H9 (cell line): ENCODE measurements around the gene ZNF652. TPM values are rescaled to one million over a fixed set of nuclear protein-coding genes. Genes with fewer than 3 reads are reported as not detected.

ENCODE experiments used
- DNase-seq: peaks from one replicate; pipeline ENCODE4 v3.0.0-alpha.2; 2017
- H2AFZ ChIP-seq: one replicate; pipeline ENCODE4 v1.6.1; 2013; ENCODE audit warnings: mild to moderate bottlenecking, low read length, control low read depth, moderate library complexity
- H2AK5ac ChIP-seq: 2 replicates; pipeline ENCODE4 v1.6.1; 2013; ENCODE audit warnings: low read length, control low read depth, mixed read lengths; ENCODE audit not compliant: insufficient read length
- H2BK120ac ChIP-seq: one replicate; pipeline ENCODE4 v1.6.1; 2013; ENCODE audit warnings: low read depth, mild to moderate bottlenecking, low read length, control low read depth, inconsistent platforms; ENCODE audit not compliant: poor library complexity, severe bottlenecking
- H2BK12ac ChIP-seq: 2 replicates; pipeline ENCODE4 v1.6.1; 2013; ENCODE audit warnings: low read length, control low read depth, mixed read lengths, low read depth; ENCODE audit not compliant: insufficient read length
- H2BK15ac ChIP-seq: 2 replicates; pipeline ENCODE4 v1.6.1; 2013; ENCODE audit warnings: low read depth, low read length, control low read depth
- H2BK20ac ChIP-seq: one replicate; pipeline ENCODE4 v1.6.1; 2013; ENCODE audit warnings: low read depth, mild to moderate bottlenecking, low read length, control low read depth, inconsistent platforms; ENCODE audit not compliant: poor library complexity, severe bottlenecking
- H2BK5ac ChIP-seq: 2 replicates; pipeline ENCODE4 v1.6.1; 2013; ENCODE audit warnings: low read length, control low read depth, mixed read lengths; ENCODE audit not compliant: insufficient read length
- H3K14ac ChIP-seq: 2 replicates; pipeline ENCODE4 v1.6.1; 2013; ENCODE audit warnings: low read length, control low read depth; ENCODE audit not compliant: insufficient read depth
- H3K18ac ChIP-seq: 2 replicates; pipeline ENCODE4 v1.6.1; 2013; ENCODE audit warnings: low read depth, mild to moderate bottlenecking, mixed read lengths, low read length, control low read depth; ENCODE audit not compliant: insufficient read length
- H3K23ac ChIP-seq: 2 replicates; pipeline ENCODE4 v1.6.1; 2013; ENCODE audit warnings: low read length, control low read depth, mixed read lengths, low read depth; ENCODE audit not compliant: insufficient read length
- H3K23me2 ChIP-seq: 2 replicates; pipeline ENCODE4 v1.6.1; 2013; ENCODE audit warnings: low read depth, mild to moderate bottlenecking, mixed read lengths, low read length, control low read depth; ENCODE audit not compliant: insufficient read length, poor library complexity, severe bottlenecking
- H3K27ac ChIP-seq: 2 replicates; pipeline ENCODE4 v1.5.1; 2013; ENCODE audit warnings: low read length, control low read depth, mixed read lengths, low read depth; ENCODE audit not compliant: insufficient read length
- H3K27me3 ChIP-seq: 2 replicates; pipeline ENCODE4 v1.6.1; 2013; ENCODE audit warnings: low read length, control low read depth, inconsistent platforms; ENCODE audit not compliant: insufficient read depth
- H3K4ac ChIP-seq: 2 replicates; pipeline ENCODE4 v1.6.1; 2013; ENCODE audit warnings: low read depth, mild to moderate bottlenecking, control low read depth, inconsistent platforms, low read length, moderate library complexity
- H3K4me1 ChIP-seq: 2 replicates; pipeline ENCODE4 v1.6.1; 2013; ENCODE audit warnings: low read length, control low read depth, inconsistent platforms; ENCODE audit not compliant: insufficient read depth
- H3K4me2 ChIP-seq: 2 replicates; pipeline ENCODE4 v1.6.1; 2013; ENCODE audit warnings: low read length, control low read depth, mixed read lengths; ENCODE audit not compliant: insufficient read length, insufficient read depth
- H3K56ac ChIP-seq: 2 replicates; pipeline ENCODE4 v1.6.1; 2013; ENCODE audit warnings: low read depth, mild to moderate bottlenecking, mixed read lengths, low read length, control low read depth; ENCODE audit not compliant: insufficient read length
- H3K79me1 ChIP-seq: 2 replicates; pipeline ENCODE4 v1.6.1; 2013; ENCODE audit warnings: low read depth, mild to moderate bottlenecking, moderate library complexity, low read length, control low read depth, inconsistent platforms; ENCODE audit not compliant: insufficient read depth, poor library complexity, severe bottlenecking
- H3K79me2 ChIP-seq: 2 replicates; pipeline ENCODE4 v1.6.1; 2013; ENCODE audit warnings: low read length, control low read depth, inconsistent platforms; ENCODE audit not compliant: insufficient read depth
- H3K9ac ChIP-seq: 2 replicates; pipeline ENCODE4 v1.6.1; 2013; ENCODE audit warnings: low read length, control low read depth, mixed read lengths; ENCODE audit not compliant: insufficient read length; ENCODE audit errors: extremely low read depth
- H3K9me3 ChIP-seq: one replicate; pipeline ENCODE4 v1.6.1; 2013; ENCODE audit warnings: low read depth, low read length, inconsistent platforms; ENCODE audit not compliant: control insufficient read depth
- H3T11ph ChIP-seq: one replicate; pipeline ENCODE4 v1.6.1; 2013; ENCODE audit warnings: mild to moderate bottlenecking, low read length, control low read depth, inconsistent platforms
- H4K20me1 ChIP-seq: one replicate; pipeline ENCODE4 v1.6.1; 2013; ENCODE audit not compliant: control insufficient read depth, insufficient read length, insufficient read depth
- H4K5ac ChIP-seq: 2 replicates; pipeline ENCODE4 v1.6.1; 2013; ENCODE audit warnings: low read depth, mild to moderate bottlenecking, mixed read lengths, low read length, control low read depth; ENCODE audit not compliant: insufficient read length
- H4K8ac ChIP-seq: replicated peaks from 2 replicates; pipeline ENCODE4 v1.6.1; 2013; ENCODE audit warnings: low read length, control low read depth, mixed read lengths, low read depth; ENCODE audit not compliant: insufficient read length
- H4K91ac ChIP-seq: 2 replicates; pipeline ENCODE4 v1.6.1; 2013; ENCODE audit warnings: low read depth, mild to moderate bottlenecking, moderate library complexity, mixed read lengths, low read length, control low read depth; ENCODE audit not compliant: insufficient read length
- H3K27ac Mint-ChIP-seq, 3 experiments: 2 replicates in 2 of 3; 3 replicates in 1 of 3; pipeline ENCODE4 v1.8.0; 2020 to 2021; ENCODE audit warnings: mixed read lengths in 3 of 3, mild to moderate bottlenecking in 1 of 3, moderate library complexity in 1 of 3
- H3K27me3 Mint-ChIP-seq: 2 replicates; pipeline ENCODE4 v1.8.0; 2021; ENCODE audit warnings: low read depth, mild to moderate bottlenecking, moderate library complexity, mixed read lengths
- H3K36me3 Mint-ChIP-seq, 3 experiments: 2 replicates in 2 of 3; 3 replicates in 1 of 3; pipeline ENCODE4 v1.8.0; 2020 to 2021; ENCODE audit warnings: low read depth in 3 of 3, mixed read lengths in 3 of 3; ENCODE audit not compliant: insufficient read depth in 1 of 3
- H3K4me1 Mint-ChIP-seq, 2 experiments: 2 replicates each; pipeline ENCODE4 v1.8.0; 2020; ENCODE audit warnings: mixed read lengths in 2 of 2
- H3K4me3 Mint-ChIP-seq, 2 experiments: 2 replicates in 1 of 2; 3 replicates in 1 of 2; pipeline ENCODE4 v1.8.0; 2020 to 2021; ENCODE audit warnings: mild to moderate bottlenecking in 2 of 2, mixed read lengths in 2 of 2, moderate library complexity in 1 of 2
- H3K9me3 Mint-ChIP-seq, 2 experiments: 2 replicates in 1 of 2; 3 replicates in 1 of 2; pipeline ENCODE4 v1.8.0; 2020; ENCODE audit warnings: mild to moderate bottlenecking in 2 of 2, mixed read lengths in 2 of 2, moderate library complexity in 1 of 2
- WGBS: extraction: QIAGEN DNeasy Blood & Tissue Kit; methylation state at CpG from one replicate; pipeline ENCODE4 v1.1.7; 2013; ENCODE audit warnings: missing lambda C conversion rate, low lambda C conversion rate, mixed read lengths; ENCODE audit not compliant: insufficient read length; ENCODE audit errors: extremely low coverage; 5-methylcytosine and 5-hydroxymethylcytosine counted together
- total RNA-seq: library from RNA; stranded (reverse); gene quantifications from 2 replicates; pipeline ENCODE4 v1.2.1, GENCODE V29; 2021
- TF ChIP-seq, protein P1 (sequence below): fragments of 200-600 bp; sonication (generic); conservative IDR thresholded peaks from 3 replicates; pipeline ENCODE4 v1.8.0; 2021; ENCODE audit warnings: antibody characterized with exemption, mild to moderate bottlenecking

The ZNF652 gene
- total RNA-seq, 1 experiment from 2014 or later, result 33.6 TPM

DNA sequence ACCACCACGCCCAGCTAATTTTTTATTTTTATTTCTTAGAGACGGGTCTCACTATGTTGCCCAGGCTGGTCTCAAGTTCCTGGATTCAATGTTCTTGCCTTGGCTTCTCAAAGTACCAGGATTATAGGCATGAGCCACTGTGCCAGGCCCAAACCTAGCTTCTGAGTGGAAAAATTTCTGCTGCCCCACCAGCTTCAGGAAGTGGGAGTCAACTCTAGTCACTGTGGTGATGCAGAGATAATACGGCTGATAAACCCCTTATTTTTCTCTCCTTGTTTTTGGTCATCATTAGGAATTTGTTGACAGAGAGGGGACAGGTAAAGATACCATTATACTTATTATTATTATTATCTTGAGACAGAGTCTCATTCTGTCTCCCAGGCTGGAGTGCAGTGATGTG is 103.7 kb downstream of the ZNF652 start:
- Histone ChIP-seq H3K4me1 (no peaks in the 10 kb centered on the region), H3K23me2 (no peaks in the 10 kb centered on the region), H3K14ac (no peak overlapping the region), H2BK120ac (no peak overlapping the region), H2AK5ac (no peak overlapping the region), H2AFZ (no peak overlapping the region), H3K79me2 (no peaks in the 10 kb centered on the region), H3T11ph (no peak overlapping the region), H3K9ac (no peak overlapping the region), H4K20me1 (no peaks in the 10 kb centered on the region), H2BK20ac (no peak overlapping the region), H3K9me3 (no peaks in the 10 kb centered on the region), H3K79me1 (no peaks in the 10 kb centered on the region), H3K27me3 (no peaks in the 10 kb centered on the region; the same call in 1 of the 2 replicates), H4K8ac (no peak overlapping the region), H3K23ac (no peak overlapping the region), H3K27ac (no peak overlapping the region), H3K56ac (no peak overlapping the region), H2BK15ac (no peak overlapping the region), H4K91ac (no peak overlapping the region), H2BK12ac (no peak overlapping the region), H3K18ac (no peak overlapping the region), H2BK5ac (no peak overlapping the region), H4K5ac (no peak overlapping the region), H3K4me2 (no peak overlapping the region), H3K4ac (no peak overlapping the region)
- H3K27ac Mint-ChIP-seq, result no peak overlapping the region
- H3K4me3 Mint-ChIP-seq, result no peak overlapping the region
- H3K4me1 Mint-ChIP-seq, result peaks cover 9 to 11% of the 10 kb centered on the region in 2 experiments
- no peaks in the 10 kb centered on the region for H3K9me3 Mint-ChIP-seq
- WGBS, result no CpG with 5 or more reads among the region's 3 CpGs
- no peak for DNase-seq
- TF ChIP-seq, protein P1, sequence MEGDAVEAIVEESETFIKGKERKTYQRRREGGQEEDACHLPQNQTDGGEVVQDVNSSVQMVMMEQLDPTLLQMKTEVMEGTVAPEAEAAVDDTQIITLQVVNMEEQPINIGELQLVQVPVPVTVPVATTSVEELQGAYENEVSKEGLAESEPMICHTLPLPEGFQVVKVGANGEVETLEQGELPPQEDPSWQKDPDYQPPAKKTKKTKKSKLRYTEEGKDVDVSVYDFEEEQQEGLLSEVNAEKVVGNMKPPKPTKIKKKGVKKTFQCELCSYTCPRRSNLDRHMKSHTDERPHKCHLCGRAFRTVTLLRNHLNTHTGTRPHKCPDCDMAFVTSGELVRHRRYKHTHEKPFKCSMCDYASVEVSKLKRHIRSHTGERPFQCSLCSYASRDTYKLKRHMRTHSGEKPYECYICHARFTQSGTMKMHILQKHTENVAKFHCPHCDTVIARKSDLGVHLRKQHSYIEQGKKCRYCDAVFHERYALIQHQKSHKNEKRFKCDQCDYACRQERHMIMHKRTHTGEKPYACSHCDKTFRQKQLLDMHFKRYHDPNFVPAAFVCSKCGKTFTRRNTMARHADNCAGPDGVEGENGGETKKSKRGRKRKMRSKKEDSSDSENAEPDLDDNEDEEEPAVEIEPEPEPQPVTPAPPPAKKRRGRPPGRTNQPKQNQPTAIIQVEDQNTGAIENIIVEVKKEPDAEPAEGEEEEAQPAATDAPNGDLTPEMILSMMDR, result no peak
- peaks cover 30% of the 10 kb centered on the region for H3K27me3 Mint-ChIP-seq
- H3K36me3 Mint-ChIP-seq, result no peaks in the 10 kb centered on the region
